Lung (tissue), 12 donors: Measurements from ENCODE around the gene STK40. TPM values are rescaled to one million over a fixed set of nuclear protein-coding genes. Genes with fewer than 3 reads are reported as not detected.

ENCODE experiments used
- ATAC-seq: fragments of 200-7000 bp; cut with Tn5 transposase; one replicate; pipeline ENCODE4 v1.9.1; 2020; ENCODE audit warnings: moderate number of reproducible peaks; ENCODE audit not compliant: insufficient read depth, low FRiP score
- DNase-seq, 3 donors: peaks; one replicate each; pipeline ENCODE4 v3.0.0-alpha.2; 2013 to 2017
- H3K27ac ChIP-seq, 2 donors: one replicate each; pipeline ENCODE4 v1.5.1; 2013; ENCODE audit warnings: mild to moderate bottlenecking in 2 of 2, moderate library complexity in 2 of 2, control low read depth in 1 of 2, inconsistent platforms in 1 of 2, low read depth in 1 of 2, low read length in 1 of 2
- H3K27me3 ChIP-seq, 3 donors: one replicate each; pipeline ENCODE4 v1.5.1; 2013; ENCODE audit warnings: low read length in 2 of 3; ENCODE audit not compliant: control insufficient read depth in 3 of 3, insufficient read depth in 3 of 3
- H3K36me3 ChIP-seq, 4 donors: one replicate each; pipeline ENCODE4 v1.5.1; 2013; ENCODE audit warnings: low read length in 4 of 4, mild to moderate bottlenecking in 1 of 4, moderate library complexity in 1 of 4; ENCODE audit not compliant: control insufficient read depth in 4 of 4, insufficient read depth in 4 of 4
- H3K4me1 ChIP-seq, 5 donors: one replicate each; pipeline ENCODE4 v1.5.1; 2013; ENCODE audit warnings: low read length in 5 of 5, mild to moderate bottlenecking in 2 of 5, moderate library complexity in 1 of 5; ENCODE audit not compliant: control insufficient read depth in 5 of 5, insufficient read depth in 5 of 5
- H3K4me3 ChIP-seq: one replicate; pipeline ENCODE4 v1.5.1; 2013; ENCODE audit warnings: mild to moderate bottlenecking, control low read depth, moderate library complexity
- H3K9ac ChIP-seq, 2 donors: one replicate each; pipeline ENCODE4 v1.5.1; 2013; ENCODE audit warnings: low read length in 2 of 2, control low read depth in 1 of 2; ENCODE audit not compliant: insufficient read depth in 1 of 2
- H3K9me3 ChIP-seq, 4 donors: one replicate each; pipeline ENCODE4 v1.5.1; 2013; ENCODE audit warnings: low read length in 3 of 4, mild to moderate bottlenecking in 1 of 4, moderate library complexity in 1 of 4; ENCODE audit not compliant: control insufficient read depth in 4 of 4, insufficient read depth in 3 of 4
- WGBS, 2 donors: extraction: QIAGEN DNeasy Blood & Tissue Kit; methylation state at CpG; one replicate each; pipeline ENCODE4 v1.1.7; 2013; 5-methylcytosine and 5-hydroxymethylcytosine counted together
- polyA plus RNA-seq, 2 donors: library from polyadenylated mRNA; stranded (reverse); fragments of 200-250 nt; gene quantifications; one replicate each; pipeline ENCODE4 v1.2.1, GENCODE V29; 2013
- total RNA-seq, 2 donors: library from RNA; depleted of rRNA in 1 of 2; stranded (reverse); fragments of >200 nt in 1 of 2; gene quantifications; one replicate each; pipeline ENCODE4 v1.2.1, GENCODE V29; 2014 to 2021
- TF ChIP-seq, protein P1 (sequence below): IDR thresholded peaks from 2 replicates; pipeline ENCODE4 v1.5.1; 2012; ENCODE audit warnings: mild to moderate bottlenecking; ENCODE audit errors: control extremely low read depth, extremely low read depth
- donor health status: control.
- donor health status: control.
- donor health status: Bipolar disorder and iron deficiency.
- donor health status: healthy.
- donor health status: DM: yes; HTN: yes; CAD: no.

STK40 gene
- total and polyA plus RNA-seq, 4 donors: 25.4 to 82.9 (median 48.7) TPM

DNA sequence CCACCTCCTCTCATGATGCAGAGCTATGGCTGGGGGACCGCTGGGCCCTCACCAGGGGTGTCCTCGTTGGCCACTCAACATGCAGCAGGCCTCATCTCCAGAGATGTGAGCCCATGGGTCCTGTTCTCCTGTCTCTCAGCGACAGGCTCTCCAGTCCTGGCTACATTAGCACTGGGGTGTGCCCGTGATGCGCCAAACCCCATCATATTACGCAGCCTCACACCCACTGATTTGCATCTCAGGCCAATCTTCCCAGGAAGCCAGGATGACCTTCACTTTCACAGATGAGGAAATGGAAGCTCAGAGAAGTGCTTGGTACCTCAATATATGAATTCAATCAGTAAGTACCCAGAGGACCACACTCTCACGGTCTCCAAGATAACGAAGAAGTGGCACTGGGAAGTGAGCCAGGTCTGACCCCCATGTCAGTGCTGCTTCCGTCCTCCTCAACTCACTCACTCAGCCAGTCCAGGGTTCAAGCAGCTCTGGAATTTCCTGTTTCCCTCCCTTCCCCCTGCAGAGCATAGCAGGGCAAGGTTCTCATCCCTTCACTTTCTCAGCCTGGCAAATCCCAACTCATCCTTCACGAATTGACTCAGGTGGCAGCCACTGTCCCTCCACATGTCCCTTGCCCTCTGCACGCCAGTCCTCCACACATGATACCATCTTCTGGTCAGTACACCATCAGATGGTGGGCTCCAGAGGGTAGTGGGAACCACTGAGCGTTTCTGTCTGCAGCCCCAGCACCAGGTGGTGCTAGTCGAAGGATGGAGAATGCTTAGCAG, 33.4 kb downstream of the STK40 start:
- no peaks in the 10 kb centered on the region for H3K9me3 ChIP-seq
- peaks cover 0 to 37% (median 10%) of the 10 kb centered on the region in 5 donors for H3K4me1 ChIP-seq
- 77 to 89% methylated on average over 13 of the region's 13 CpGs for WGBS, 2 donors
- TF ChIP-seq, protein P1, sequence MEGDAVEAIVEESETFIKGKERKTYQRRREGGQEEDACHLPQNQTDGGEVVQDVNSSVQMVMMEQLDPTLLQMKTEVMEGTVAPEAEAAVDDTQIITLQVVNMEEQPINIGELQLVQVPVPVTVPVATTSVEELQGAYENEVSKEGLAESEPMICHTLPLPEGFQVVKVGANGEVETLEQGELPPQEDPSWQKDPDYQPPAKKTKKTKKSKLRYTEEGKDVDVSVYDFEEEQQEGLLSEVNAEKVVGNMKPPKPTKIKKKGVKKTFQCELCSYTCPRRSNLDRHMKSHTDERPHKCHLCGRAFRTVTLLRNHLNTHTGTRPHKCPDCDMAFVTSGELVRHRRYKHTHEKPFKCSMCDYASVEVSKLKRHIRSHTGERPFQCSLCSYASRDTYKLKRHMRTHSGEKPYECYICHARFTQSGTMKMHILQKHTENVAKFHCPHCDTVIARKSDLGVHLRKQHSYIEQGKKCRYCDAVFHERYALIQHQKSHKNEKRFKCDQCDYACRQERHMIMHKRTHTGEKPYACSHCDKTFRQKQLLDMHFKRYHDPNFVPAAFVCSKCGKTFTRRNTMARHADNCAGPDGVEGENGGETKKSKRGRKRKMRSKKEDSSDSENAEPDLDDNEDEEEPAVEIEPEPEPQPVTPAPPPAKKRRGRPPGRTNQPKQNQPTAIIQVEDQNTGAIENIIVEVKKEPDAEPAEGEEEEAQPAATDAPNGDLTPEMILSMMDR: no peak
- no peak overlapping the region for H3K9ac ChIP-seq
- DNase-seq (peak; percentile 34 to 83 (median 63)), ATAC-seq (no peak)
- no peaks in the 10 kb centered on the region for H3K27me3 ChIP-seq
- peaks cover 6 to 48% (median 16%) of the 10 kb centered on the region in 4 donors for H3K36me3 ChIP-seq
- H3K27ac ChIP-seq: peak overlapping the region in 1 of 2 donors; percentile 27
- H3K4me3 ChIP-seq: no peak overlapping the region

DNA sequence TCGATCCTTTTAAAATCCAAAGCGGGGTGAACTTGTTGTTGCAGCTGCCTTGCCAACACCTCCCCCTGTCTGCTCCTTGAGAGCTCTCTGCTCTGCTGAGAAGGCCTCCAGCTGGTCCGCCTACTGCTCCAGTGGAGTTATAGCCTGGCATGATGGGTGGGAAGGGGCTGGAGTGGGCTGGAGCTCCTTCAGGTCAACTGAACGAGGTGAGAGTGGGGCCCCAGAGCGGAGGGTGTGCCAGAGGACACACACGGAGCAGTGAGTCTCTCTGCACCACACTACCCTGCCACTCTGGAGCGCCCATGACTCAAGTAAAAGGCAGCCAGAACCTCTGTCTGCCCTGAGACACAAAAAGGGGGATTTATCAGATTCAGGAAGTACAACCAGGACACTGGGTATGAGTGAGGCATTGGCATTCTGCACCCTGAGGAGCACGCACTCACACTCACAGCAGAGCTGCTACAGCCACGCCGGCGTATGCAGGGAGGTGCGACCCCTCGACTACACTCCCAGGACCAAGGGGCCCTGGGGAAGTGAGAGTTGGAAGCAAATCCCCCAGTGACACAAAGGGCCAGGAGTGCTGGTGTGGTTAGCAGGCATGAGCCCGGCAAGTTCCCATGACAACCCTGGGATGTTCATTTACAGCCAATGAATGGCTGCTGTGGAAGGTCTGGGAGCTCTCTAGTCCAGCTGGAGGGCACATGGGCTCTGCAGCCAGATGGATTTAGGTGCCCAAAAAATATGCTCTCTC, 34.3 kb downstream of the STK40 start:
- no peaks in the 10 kb centered on the region for H3K9me3 ChIP-seq
- WGBS, 2 donors: 55 to 59% methylated on average over 14 of the region's 14 CpGs
- H3K36me3 ChIP-seq: peaks cover 10 to 53% (median 17%) of the 10 kb centered on the region in 4 donors
- DNase-seq (peak; percentile 74 to 82 (median 74)), ATAC-seq (peak; percentile 29)
- no peaks in the 10 kb centered on the region for H3K27me3 ChIP-seq
- no peak overlapping the region for H3K4me3 ChIP-seq
- H3K27ac ChIP-seq: peak overlapping the region in 1 of 2 donors; percentile 27
- peaks cover 0 to 37% (median 10%) of the 10 kb centered on the region in 5 donors for H3K4me1 ChIP-seq
- TF ChIP-seq, protein P1: no peak
- no peak overlapping the region for H3K9ac ChIP-seq

DNA sequence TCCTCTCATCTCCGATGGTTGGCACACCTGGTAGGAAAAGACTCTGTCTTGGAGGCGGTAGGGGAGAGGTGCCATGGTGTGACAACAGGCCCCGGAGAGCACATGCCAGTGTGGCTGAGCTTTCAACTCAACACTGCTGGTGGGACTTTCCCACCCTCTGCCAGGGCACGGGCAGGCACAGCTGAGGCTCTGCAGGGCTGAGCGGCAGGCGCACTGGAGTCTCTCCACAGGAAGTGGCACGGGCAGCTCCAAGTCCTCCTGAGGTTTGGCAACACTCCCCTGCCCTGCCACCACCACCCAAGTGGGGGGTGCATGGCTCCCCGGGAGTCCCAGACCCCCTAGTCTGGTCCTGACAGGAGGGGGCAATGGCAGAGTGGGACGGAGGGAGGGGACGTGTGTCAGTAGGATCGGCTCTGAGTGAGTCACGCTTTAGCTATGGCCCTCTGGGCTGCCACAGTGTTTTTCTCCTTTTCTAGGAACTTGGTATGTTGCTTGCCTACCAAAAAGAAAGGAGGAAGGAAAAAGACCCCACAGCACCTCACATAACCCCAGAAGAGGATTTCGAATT, 35.0 kb downstream of the STK40 start:
- DNase-seq (no peak), ATAC-seq (peak; percentile 70)
- H3K27ac ChIP-seq: peak overlapping the region in 1 of 2 donors; percentile 27
- H3K9me3 ChIP-seq: no peaks in the 10 kb centered on the region
- H3K4me3 ChIP-seq: no peak overlapping the region
- no peaks in the 10 kb centered on the region for H3K27me3 ChIP-seq
- H3K36me3 ChIP-seq: peaks cover 11 to 54% (median 17%) of the 10 kb centered on the region in 4 donors
- H3K9ac ChIP-seq: no peak overlapping the region
- WGBS, 2 donors: 16 to 31% methylated on average over 13 of the region's 13 CpGs
- TF ChIP-seq, protein P1: no peak
- peaks cover 0 to 37% (median 10%) of the 10 kb centered on the region in 5 donors for H3K4me1 ChIP-seq
